A673 (cell line): ENCODE results near the gene ELL. TPM values are rescaled to one million over a fixed set of nuclear protein-coding genes. Genes with fewer than 3 reads are reported as not detected.
"Not testable (repeated sequence)": the region's sequence is repeated elsewhere in the genome, so short reads cannot be mapped to it uniquely, and the experiment has no call there.

Experiments used
- BruUV-seq: library from RNA; stranded (reverse); fragments of 400-500 nt; replicated peaks from 2 replicates; lab custom pipeline; 2021; lab: Mats Ljungman, UMichigan
- CTCF ChIA-PET: fragments of 300-600 bp; sonication (Branson Sonifier 250); formaldehyde crosslinking; loops from one replicate; lab custom pipeline; 2022; ENCODE audit warnings: antibody characterized with exemption; lab: Charles Lee
- POLR2A ChIA-PET: fragments of 300-600 bp; sonication (Branson Sonifier 250); formaldehyde crosslinking; loops from one replicate; lab custom pipeline; 2022; ENCODE audit warnings: antibody characterized with exemption; ENCODE audit not compliant: low non-redundant PET; lab: Charles Lee
- DNase-seq: peaks from one replicate; pipeline ENCODE4 v3.0.0-alpha.2; 2015; ENCODE audit warnings: low spot score
- H3K27ac ChIP-seq: fragments of 200-600 bp; sonication (generic); 2 replicates; pipeline ENCODE4 v1.5.1; 2016; ENCODE audit warnings: mixed run types, low read depth, mild to moderate bottlenecking, mixed read lengths, antibody characterized with exemption, low read length; ENCODE audit not compliant: poor library complexity, severe bottlenecking
- H3K27me3 ChIP-seq: fragments of 200-600 bp; sonication (generic); replicated peaks from 2 replicates; pipeline ENCODE4 v1.6.1; 2017; ENCODE audit warnings: mixed run types, low read depth, mild to moderate bottlenecking, mixed read lengths, antibody characterized with exemption, low read length; ENCODE audit not compliant: insufficient read depth, poor library complexity
- H3K36me3 ChIP-seq: fragments of 200-600 bp; sonication (generic); 2 replicates; pipeline ENCODE4 v1.6.1; 2016; ENCODE audit warnings: mixed run types, mild to moderate bottlenecking, mixed read lengths, antibody characterized with exemption, low read length; ENCODE audit not compliant: insufficient read depth, poor library complexity, severe bottlenecking
- H3K4me1 ChIP-seq: fragments of 200-600 bp; sonication (generic); 2 replicates; pipeline ENCODE4 v1.6.1; 2017; ENCODE audit warnings: mixed run types, mild to moderate bottlenecking, mixed read lengths, antibody characterized with exemption, low read length; ENCODE audit not compliant: insufficient read depth, poor library complexity, severe bottlenecking
- H3K4me3 ChIP-seq: fragments of 200-600 bp; sonication (generic); 2 replicates; pipeline ENCODE4 v1.5.1; 2016; ENCODE audit warnings: low read depth, mixed run types, mild to moderate bottlenecking, mixed read lengths, low read length; ENCODE audit not compliant: poor library complexity, severe bottlenecking
- H3K9me3 ChIP-seq: fragments of 200-600 bp; sonication (generic); 2 replicates; pipeline ENCODE4 v1.6.1; 2016; ENCODE audit warnings: mixed run types, low read depth, mild to moderate bottlenecking, mixed read lengths, antibody characterized with exemption, low read length; ENCODE audit not compliant: poor library complexity, severe bottlenecking
- CTCF ChIP-seq: fragments of 300-800, 200-600 bp; sonication (generic); conservative IDR thresholded peaks from 2 replicates; pipeline ENCODE4 v1.5.1; 2017; ENCODE audit warnings: low read depth, mild to moderate bottlenecking, antibody characterized with exemption, low read length, moderate library complexity, mixed read lengths
- EZH2 ChIP-seq: fragments of 200-600 bp; sonication (generic); IDR thresholded peaks from 2 replicates; pipeline ENCODE4 v1.6.1; 2017; ENCODE audit warnings: borderline replicate concordance, low read depth, mild to moderate bottlenecking, mixed read lengths, antibody characterized with exemption, low read length; ENCODE audit not compliant: poor library complexity, severe bottlenecking
- intact Hi-C: fragments of 100-400 bp; cut with micrococcal nuclease; formaldehyde crosslinking; loops from one replicate; pipeline ENCODE4 v1.10.0; 2022; ENCODE audit not compliant: unreplicated experiment
- total RNA-seq: library from RNA; stranded (reverse); gene quantifications from 2 replicates; pipeline ENCODE4 v1.2.3, GENCODE V29; 2021

Gene ELL
- total RNA-seq, 1 experiment from 2014 or later, result 16.4 TPM

DNA sequence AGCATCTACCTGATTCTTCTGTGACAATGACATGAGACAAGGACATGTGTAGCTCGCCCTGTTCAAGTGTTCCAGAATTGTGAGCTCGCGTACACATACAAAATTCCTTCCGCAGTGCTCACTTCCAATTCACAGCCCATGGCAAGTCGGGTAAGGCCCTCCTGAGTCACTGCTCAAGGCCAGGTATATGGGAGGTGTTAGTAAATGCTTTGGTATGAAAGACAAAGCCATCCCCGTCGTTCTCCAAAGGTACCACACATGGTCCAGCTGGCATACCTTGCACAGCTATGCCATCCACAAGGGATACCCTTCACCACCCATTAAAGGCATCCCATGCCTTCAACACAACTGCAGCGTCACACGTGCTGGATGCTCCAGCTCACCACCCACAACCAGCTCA lies 4.4 kb upstream of the ELL start:
- POLR2A ChIA-PET, result no interaction called here

DNA sequence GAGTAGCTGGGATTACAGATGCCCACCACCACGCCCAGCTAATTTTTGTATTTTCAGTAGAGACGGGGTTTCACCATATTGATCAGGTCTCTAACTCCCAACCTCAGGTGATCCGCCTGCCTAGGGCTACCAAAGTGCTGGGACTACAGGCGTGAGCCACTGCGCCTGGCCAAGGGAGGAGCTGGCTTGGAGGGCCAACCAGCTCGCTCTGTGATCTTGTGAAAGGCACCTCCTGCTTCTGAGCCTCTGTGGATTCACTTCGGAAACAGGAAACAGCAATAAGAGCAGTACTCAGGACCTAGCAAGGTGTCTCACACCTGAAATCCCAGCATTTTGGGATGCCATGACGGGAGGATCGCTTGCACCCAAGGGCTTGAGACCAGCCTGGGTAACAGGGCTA lies 2.0 kb upstream of the ELL start:
- H3K4me1 ChIP-seq, result peaks cover 4% of the 10 kb centered on the region
- intact Hi-C loops, result no loop called here
- H3K27me3 ChIP-seq, result no peaks in the 10 kb centered on the region
- no TSS peak for BruUV-seq
- TF ChIP-seq CTCF, result no peak
- TF ChIP-seq EZH2, result no peak
- no peak overlapping the region for H3K4me3 ChIP-seq
- CTCF ChIA-PET, result interaction anchor here (0.6 kb wide), 1 partner anchor 15 kb away, joined by 3 read pairs; no protein-coding TSS in a partner anchor
- POLR2A ChIA-PET, result no interaction called here
- DNase-seq, result no peak
- H3K27ac ChIP-seq, result no peak overlapping the region
- H3K36me3 ChIP-seq, result no peaks in the 10 kb centered on the region
- no peaks in the 10 kb centered on the region for H3K9me3 ChIP-seq

More for the DNA sequence above, 4.4 kb upstream of the ELL start:
- H3K4me1 ChIP-seq, result no peaks in the 10 kb centered on the region
- DNase-seq, result no peak
- H3K27ac ChIP-seq, result no peak overlapping the region
- intact Hi-C loops, result no loop called here
- TF ChIP-seq CTCF, result no peak
- no peak for TF ChIP-seq EZH2
- no TSS peak for BruUV-seq
- no peaks in the 10 kb centered on the region for H3K9me3 ChIP-seq
- H3K36me3 ChIP-seq, result peaks cover 2% of the 10 kb centered on the region
- no peak overlapping the region for H3K4me3 ChIP-seq
- H3K27me3 ChIP-seq, result no peaks in the 10 kb centered on the region
- CTCF ChIA-PET, result no interaction called here

DNA sequence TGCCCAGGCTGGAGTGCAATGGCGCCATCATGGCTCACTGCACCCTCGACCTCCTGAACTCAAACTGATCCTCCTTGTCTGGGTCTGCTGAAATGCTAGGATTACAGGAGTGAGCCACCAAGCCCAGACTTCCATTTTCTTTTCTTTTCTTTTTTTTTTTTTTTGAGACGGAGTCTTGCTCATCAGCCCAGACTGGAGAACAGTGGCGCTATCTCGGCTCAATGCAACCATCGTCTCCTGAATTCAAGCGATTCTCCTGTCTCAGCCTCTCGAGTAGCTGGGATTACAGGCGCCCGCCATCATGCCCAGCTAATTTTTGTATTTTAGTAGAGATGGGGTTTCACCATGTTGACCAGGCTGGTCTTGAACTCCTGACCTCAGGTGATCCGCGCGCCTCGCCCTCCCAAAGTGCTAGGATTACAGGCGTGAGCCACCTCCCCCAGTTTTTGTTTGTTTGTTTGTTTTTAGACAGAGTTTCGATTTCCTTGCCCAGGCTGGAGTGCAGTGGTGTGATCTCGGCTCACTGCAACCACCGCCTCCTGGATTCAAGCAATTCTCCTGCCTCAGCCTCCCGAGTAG lies 1.1 kb upstream of the ELL start:
- H3K27ac ChIP-seq, result peak overlapping the region; percentile 51
- DNase-seq, BruUV-seq, H3K27me3 ChIP-seq, H3K9me3 ChIP-seq, H3K4me1 ChIP-seq, H3K36me3 ChIP-seq, POLR2A ChIA-PET, CTCF ChIA-PET: not testable (repeated sequence)
- intact Hi-C loops, result loop anchor here (1.0 kb wide), 1 partner anchor 34 kb away; the partner anchor contains the start of gene KXD1
- peak overlapping the region; percentile 28 for H3K4me3 ChIP-seq
